Activated T-helper 1 cell treated with anti-CD3 and anti-CD28 coated beads, Interleukin-2, amount 50 U/mL, for 16 hours (primary cell): Measurements from ENCODE around the gene FAM20C.

ENCODE experiments used
- DNase-seq, 2 donors: peaks; one replicate each; pipeline ENCODE4 v3.0.0-alpha.2; 2020; ENCODE audit warnings: low read depth in 1 of 2, low spot score in 1 of 2

The FAM20C gene

DNA sequence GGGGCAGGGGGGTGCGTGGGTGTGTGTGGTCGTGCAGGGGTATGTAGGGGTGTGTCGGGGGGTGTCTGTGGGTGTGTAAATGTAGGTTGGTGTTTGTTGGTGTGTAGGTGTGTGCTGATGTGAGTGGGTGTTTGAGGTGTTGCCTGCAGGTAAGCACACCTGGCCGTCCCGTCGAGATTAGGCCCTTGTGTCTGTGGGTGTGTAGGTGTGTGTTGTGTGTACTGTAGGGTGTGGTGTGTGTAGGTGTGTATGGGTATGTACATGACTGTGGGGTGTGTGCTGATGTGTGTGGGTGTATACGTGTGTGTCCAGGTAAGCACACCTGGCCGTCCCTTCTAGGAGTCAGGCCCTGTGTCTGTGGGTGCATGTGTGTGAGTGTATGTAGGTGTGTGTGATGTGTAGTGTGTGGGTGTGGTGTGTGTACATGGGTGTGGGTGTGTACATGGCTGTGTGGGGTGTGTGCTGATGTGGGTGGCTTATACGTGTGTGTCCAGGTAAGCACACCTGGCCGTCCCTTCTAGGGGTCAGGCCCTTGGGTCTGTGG, 15.8 kb downstream of the FAM20C start:
- no peak for DNase-seq

GRCh38 chr7:208816-209215, 16.4 kb downstream of the FAM20C start:
- no peak for DNase-seq

DNA sequence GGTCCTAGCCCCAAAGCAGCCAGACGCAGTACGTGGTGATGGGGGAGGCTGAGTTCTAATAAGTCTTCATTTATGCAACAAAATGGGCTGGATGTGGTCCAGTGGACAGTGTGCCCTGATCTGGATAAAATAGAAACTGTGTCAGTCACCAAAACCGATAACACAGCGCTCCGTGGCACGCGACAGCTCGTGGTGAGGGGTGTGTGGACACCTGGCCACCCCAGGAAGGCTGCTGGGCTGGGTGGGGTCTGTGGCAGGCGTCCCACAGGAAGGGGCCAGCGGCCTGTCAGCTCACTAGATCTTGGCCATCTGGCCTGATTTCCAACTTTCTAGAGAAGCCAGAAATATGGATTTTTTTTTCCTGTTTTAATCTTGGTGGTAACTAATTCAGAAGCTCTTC, 17.0 kb downstream of the FAM20C start:
- DNase-seq, result no peak

GRCh38 chr7:209906-210305, 17.5 kb downstream of the FAM20C start:
- no peak for DNase-seq

GRCh38 chr7:210401-210925, 18.1 kb downstream of the FAM20C start:
- no peak for DNase-seq

- DNase-seq, result no peak
Observed at GRCh38 chr7:211033-211714, 18.8 kb downstream of the FAM20C start.

DNA sequence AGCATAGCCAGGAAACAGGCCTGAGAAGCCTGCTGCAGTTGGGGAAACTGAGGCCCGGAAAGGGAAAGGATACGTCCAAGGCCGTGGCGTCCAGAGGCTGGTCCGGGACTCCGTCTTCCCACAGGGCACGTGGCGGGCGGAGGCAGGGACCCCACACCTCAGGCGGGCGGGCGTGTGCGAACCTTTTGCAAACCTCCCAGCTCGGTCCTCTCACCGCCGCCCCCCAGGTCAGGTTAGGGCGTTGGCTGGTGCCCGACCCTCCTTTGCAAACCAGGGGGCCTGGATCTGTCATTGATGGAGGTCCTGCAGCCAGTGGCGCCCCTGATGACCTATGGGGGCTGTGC, 19.3 kb downstream of the FAM20C start:
- no peak for DNase-seq

DNA sequence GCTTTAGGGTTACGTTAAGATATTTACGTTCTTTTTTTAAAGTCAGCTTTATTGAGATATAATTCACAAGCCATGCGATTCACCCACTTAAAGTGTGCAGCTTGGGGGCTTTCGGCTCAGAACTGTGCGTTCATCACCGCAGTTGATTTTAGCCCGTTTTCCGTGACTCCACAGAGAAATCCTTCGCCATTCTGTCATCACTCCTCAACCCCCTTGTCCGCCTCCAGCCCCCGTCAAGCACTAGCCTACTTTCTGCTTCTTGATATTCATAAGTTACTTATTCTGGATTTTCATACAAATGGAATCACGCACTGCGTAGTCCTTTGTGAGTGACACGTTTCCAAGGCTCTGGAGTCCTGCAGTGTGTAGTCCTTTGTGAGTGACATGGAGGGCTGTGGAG, 20.4 kb downstream of the FAM20C start:
- no peak for DNase-seq

DNA sequence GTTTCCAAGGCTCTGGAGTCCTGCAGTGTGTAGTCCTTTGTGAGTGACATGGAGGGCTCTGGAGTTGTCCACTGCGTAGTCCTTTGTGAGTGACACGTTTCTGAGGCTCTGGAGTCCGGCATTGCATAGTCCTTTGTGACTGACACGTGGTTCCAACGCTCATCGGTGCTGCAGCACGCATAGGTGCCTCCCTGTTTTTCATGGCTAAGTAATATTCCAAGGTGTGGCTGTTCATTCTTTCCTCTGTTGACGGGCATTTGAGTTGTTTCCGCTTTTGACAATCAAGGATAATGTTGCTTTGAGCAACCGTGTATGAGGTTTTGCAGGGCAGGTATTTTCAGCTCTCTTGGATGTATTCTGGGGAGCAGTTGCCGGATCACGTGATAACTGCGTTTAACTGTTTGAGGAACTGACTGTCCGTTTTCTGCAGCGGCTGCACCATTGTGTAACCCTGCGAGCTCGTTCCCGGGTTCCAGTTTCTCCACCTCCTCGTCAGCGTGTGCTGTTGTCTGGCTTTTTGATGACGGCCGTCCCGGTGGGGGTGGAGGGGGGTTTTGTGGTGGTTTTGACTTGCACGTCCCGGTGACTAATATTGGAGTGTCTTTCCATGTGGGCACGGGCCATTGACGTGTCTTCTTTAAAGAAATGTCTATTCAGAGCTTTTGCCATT, 21.1 kb downstream of the FAM20C start:
- no peak for DNase-seq

- DNase-seq, result no peak
Observed at GRCh38 chr7:214410-215212, 22.2 kb downstream of the FAM20C start.

GRCh38 chr7:216360-217300, 24.3 kb downstream of the FAM20C start:
- DNase-seq, result no peak

- no peak for DNase-seq
Observed at GRCh38 chr7:217781-218180, 25.4 kb downstream of the FAM20C start.

DNA sequence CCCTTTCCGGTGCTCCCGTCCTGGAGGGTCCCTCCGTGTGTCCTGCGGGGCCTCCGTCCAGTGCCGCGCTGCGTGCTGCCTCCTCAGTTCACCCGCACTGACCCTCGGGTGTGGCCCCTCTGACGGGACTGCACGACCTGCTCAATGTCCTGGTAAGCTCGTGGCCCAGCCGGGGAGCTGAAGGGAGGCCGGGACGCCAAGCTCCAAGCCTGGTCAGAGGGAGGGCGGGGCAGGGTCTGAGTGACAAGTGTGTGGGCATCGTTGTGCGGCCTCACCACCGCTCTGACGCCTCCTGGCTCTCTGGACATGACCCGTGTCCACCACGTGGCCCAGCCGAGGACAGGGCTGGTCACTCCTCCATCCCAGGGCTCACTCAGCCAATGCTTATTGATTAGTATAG, 25.9 kb downstream of the FAM20C start:
- no peak for DNase-seq

DNA sequence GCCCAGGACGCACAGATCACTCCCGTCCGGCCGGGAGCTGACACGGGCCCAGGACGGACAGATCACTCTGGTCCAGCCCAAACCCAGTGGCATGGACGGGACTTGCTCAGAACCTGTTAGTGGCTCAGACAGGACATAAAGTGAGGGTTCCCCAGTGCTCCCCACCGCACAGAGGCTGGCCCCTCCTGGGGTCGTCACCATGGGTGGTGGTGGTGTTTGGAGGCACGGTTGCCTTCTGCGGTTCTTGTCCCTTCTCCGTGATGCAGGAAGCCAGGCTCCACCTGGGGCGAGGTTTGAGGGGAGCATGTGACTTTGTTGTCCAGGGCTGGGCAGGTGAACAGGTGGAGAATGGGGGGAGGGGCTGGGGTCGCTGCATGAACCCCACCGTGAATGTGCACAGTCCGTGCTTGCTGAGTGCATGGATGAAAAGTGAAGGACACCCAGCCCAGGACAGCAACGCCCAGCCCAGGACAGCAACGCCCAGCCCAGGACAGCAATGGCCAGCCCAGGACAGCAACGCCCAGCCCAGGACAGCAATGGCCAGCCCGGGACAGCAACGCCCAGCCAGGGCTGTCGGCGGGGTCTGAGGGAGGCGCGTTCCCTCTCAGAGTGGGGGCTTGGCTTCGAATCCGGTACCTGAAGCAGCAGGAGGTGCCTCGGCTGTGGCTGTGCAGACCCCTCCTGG, 26.7 kb downstream of the FAM20C start:
- DNase-seq, result no peak

DNA sequence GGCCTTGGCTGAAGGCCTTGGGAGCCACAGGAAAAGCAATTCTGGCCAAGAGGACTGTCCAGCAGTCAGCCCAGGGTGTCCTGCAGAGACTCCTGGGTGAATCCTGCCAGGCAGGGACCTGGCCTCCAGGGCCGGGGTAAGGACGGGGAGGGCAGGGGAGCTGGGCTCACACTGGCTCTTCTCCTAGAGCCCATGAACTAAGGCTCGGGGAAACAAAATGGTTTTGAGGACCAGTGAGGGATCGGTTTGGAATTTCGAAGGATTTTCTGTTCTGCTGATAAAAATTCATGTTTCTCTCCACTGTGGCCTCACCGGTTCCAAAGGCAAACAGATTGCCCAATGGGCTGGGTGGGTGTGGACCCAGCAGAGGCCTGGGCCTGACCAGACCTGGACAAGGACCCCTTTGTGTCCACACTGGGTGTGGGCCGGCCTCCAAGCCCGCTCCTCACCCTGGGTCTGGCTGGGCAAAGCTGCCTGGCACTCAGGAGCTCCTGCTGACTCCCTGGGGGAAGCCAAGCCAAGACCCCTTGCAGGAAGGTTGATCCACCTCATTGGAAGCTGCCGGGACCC, 27.3 kb downstream of the FAM20C start:
- no peak for DNase-seq

DNA sequence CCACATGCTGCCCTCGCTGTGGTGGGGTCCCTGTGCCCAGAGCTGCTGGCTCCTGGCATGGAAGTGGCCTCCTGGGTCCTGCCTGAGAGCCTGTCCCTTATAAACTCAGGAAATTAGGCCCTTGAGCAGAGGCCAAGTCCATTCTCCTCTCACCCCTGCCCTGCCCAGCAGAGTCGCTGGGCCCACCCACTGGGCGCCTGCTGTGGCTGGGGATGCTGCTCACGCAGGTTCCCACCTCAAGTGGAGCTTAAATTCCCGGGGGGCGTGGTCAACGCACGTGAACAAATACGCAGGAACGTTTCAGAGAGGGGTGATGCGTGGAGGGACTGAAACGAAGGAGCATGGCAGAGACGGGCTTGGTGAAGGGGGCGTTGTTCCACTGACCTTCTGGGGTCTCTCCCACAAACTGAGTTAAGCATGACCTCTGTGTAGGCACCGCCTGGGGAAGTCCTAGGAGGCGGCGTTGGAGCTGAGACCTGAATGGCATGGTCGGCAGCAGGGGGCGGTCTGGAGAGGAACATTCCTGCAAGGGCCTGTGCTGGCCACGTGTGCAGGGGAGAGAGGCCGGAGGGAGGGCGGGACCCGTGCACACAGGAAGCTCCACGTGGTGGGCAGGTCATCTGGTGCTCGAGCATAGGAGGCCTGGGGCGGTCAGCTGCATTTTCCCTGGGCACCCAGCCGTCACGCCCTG, 27.9 kb downstream of the FAM20C start:
- DNase-seq, result no peak

GRCh38 chr7:221978-222715, 29.8 kb downstream of the FAM20C start:
- no peak for DNase-seq

- DNase-seq, result no peak
Observed at GRCh38 chr7:222716-223041, 30.3 kb downstream of the FAM20C start.
